VCaP (cell line): ENCODE results near the gene TXLNG.

Experiments used
- H3K27ac ChIP-seq: fragments of 450-650 bp; 2 replicates; pipeline ENCODE4 v1.5.1; 2017
- TF ChIP-seq, protein P1 (sequence below): fragments of 450-650 bp; conservative IDR thresholded peaks from 2 replicates; pipeline ENCODE4 v1.5.1; 2017; ENCODE audit warnings: mild to moderate bottlenecking, moderate library complexity

TXLNG gene

DNA sequence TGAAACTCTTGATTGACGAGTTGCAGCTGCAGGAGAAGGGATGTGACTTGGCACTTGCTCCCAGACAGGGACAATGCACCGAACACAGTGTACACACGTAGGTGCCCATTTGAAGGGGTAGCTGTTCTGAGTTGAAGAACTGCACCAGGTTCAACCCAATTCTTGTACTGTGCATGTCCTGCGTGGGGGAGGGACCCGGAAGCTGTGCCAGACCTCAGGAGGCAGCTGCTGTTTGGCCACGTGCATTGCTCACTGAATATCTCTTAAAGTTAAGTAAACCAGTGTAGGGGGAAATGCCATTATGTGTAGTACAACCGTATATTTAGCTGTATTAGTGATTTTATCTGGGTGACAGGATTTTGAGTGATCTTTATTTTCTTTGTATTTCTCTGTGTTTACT is 95.9 kb downstream of the TXLNG start:
- TF ChIP-seq, protein P1, sequence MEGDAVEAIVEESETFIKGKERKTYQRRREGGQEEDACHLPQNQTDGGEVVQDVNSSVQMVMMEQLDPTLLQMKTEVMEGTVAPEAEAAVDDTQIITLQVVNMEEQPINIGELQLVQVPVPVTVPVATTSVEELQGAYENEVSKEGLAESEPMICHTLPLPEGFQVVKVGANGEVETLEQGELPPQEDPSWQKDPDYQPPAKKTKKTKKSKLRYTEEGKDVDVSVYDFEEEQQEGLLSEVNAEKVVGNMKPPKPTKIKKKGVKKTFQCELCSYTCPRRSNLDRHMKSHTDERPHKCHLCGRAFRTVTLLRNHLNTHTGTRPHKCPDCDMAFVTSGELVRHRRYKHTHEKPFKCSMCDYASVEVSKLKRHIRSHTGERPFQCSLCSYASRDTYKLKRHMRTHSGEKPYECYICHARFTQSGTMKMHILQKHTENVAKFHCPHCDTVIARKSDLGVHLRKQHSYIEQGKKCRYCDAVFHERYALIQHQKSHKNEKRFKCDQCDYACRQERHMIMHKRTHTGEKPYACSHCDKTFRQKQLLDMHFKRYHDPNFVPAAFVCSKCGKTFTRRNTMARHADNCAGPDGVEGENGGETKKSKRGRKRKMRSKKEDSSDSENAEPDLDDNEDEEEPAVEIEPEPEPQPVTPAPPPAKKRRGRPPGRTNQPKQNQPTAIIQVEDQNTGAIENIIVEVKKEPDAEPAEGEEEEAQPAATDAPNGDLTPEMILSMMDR: no peak
- H3K27ac ChIP-seq: peak overlapping the region; percentile 79

GRCh38 chrX:16882702-16883486 is 96.6 kb downstream of the TXLNG start:
- TF ChIP-seq, protein P1: peak; percentile 81

DNA sequence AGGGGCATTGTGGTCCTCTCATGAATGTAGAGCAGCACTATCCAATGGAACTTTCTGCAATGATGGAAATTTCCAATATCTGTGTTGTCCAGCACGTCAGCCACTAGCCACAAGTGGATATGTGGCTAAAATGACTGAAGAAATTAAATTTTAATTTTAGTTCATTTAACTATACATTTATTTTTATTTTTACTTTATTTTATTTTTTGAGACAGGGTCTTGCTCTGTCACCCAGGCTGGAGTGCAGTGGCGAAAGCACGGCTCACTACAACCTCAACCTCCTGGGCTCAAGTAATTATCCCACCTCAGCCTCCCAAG is 97.2 kb downstream of the TXLNG start:
- TF ChIP-seq, protein P1: peak; percentile 50
- H3K27ac ChIP-seq: peak overlapping the region; percentile 79

More at GRCh38 chrX:16882702-16883486, 96.6 kb downstream of the TXLNG start:
- H3K27ac ChIP-seq: peak overlapping the region; percentile 79

GRCh38 chrX:16885628-16886027 is 99.4 kb downstream of the TXLNG start:
- H3K27ac ChIP-seq: no peak overlapping the region
- TF ChIP-seq, protein P1: no peak

DNA sequence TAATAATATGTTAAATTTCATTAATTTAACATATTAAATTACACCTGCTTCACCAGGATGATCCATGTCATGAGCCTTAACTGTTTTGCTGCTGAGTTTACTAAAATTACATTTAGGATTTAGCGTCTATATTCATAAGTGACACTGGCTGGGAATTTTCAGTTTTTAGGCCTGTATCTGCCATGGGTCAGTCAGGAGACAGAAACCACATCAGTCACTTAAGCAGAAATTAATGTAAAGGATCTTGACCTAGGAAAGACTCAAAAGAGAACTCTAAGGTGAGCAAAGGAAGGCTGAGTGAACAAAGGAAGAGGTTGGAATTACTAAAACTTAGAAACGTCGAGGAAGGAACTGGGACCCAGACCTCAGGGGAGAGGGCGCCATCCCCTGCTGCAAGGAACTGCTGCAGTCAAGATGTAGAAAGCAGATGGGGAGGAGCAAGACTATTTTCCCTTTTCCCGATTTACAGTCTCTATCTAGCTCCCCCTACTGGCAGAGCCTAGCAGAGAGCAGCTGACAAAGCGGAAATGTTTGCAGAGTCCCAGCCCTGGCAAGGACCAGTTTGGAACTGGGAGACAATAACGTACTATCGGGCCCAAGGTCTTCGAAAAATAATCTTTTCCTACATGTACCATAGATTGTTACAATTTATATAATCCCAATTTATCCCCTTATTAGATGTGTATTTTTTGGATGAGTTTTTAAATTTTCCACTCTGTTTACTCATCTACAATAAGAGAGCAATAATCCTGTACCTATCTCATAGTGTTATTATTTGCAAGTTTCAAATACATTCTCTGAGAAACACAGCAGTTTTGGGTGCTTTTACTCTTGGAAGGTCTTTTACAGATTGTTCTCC is 106.5 kb downstream of the TXLNG start:
- no peak overlapping the region for H3K27ac ChIP-seq
- TF ChIP-seq, protein P1: peak; percentile 81
